Nephron (organoid): ENCODE measurements around the gene STAP2.
A peak's percentile ranks its signal among the peaks of the same experiment; 100 is the strongest.

Experiments
- H3K27ac Mint-ChIP-seq, 3 experiments: 2 replicates each; pipeline ENCODE4 v1.8.0; 2020; ENCODE audit warnings: mixed read lengths in 3 of 3, mild to moderate bottlenecking in 2 of 3, moderate library complexity in 1 of 3
- H3K27me3 Mint-ChIP-seq: 2 replicates; pipeline ENCODE4 v1.8.0; 2021; ENCODE audit warnings: low read depth, mild to moderate bottlenecking, moderate library complexity, mixed read lengths
- H3K36me3 Mint-ChIP-seq: 2 replicates; pipeline ENCODE4 v1.8.0; 2020; ENCODE audit warnings: low read depth, mixed read lengths
- H3K4me1 Mint-ChIP-seq: 2 replicates; pipeline ENCODE4 v1.8.0; 2020; ENCODE audit warnings: mixed read lengths
- H3K4me3 Mint-ChIP-seq, 3 experiments: 2 replicates each; pipeline ENCODE4 v1.8.0; 2020; ENCODE audit warnings: mild to moderate bottlenecking in 3 of 3, mixed read lengths in 3 of 3, moderate library complexity in 2 of 3
- H3K9me3 Mint-ChIP-seq: 2 replicates; pipeline ENCODE4 v1.8.0; 2020; ENCODE audit warnings: mixed read lengths
- TF ChIP-seq, protein P1 (sequence below), 3 experiments: fragments of 200-600 bp; sonication (generic); IDR thresholded peaks; one replicate each; pipeline ENCODE4 v1.5.0; 2021; ENCODE audit warnings: antibody characterized with exemption in 3 of 3; ENCODE audit not compliant: unreplicated experiment in 3 of 3

STAP2 gene

GRCh38 chr19:4378886-4379285 is 40.3 kb upstream of the STAP2 start:
- Mint-ChIP-seq H3K36me3 (peaks cover 4% of the 10 kb centered on the region), H3K27me3 (no peaks in the 10 kb centered on the region), H3K4me1 (peaks cover 47% of the 10 kb centered on the region), H3K27ac (peak overlapping the region; percentile 7 to 69 (median 46)), H3K4me3 (no peak overlapping the region), H3K9me3 (no peaks in the 10 kb centered on the region)
- TF ChIP-seq, protein P1, sequence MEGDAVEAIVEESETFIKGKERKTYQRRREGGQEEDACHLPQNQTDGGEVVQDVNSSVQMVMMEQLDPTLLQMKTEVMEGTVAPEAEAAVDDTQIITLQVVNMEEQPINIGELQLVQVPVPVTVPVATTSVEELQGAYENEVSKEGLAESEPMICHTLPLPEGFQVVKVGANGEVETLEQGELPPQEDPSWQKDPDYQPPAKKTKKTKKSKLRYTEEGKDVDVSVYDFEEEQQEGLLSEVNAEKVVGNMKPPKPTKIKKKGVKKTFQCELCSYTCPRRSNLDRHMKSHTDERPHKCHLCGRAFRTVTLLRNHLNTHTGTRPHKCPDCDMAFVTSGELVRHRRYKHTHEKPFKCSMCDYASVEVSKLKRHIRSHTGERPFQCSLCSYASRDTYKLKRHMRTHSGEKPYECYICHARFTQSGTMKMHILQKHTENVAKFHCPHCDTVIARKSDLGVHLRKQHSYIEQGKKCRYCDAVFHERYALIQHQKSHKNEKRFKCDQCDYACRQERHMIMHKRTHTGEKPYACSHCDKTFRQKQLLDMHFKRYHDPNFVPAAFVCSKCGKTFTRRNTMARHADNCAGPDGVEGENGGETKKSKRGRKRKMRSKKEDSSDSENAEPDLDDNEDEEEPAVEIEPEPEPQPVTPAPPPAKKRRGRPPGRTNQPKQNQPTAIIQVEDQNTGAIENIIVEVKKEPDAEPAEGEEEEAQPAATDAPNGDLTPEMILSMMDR (IDR thresholded peaks at IDR 0.05; ENCODE audit: unreplicated experiment in 3 of 3) = no peak

- no peaks in the 10 kb centered on the region for H3K9me3 Mint-ChIP-seq
- TF ChIP-seq, protein P1 (IDR thresholded peaks at IDR 0.05; ENCODE audit: unreplicated experiment in 3 of 3) = no peak
- peaks cover 55% of the 10 kb centered on the region for H3K4me1 Mint-ChIP-seq
- H3K36me3 Mint-ChIP-seq = no peaks in the 10 kb centered on the region
- peak overlapping the region in 1 of 3 experiments; percentile 92 for H3K27ac Mint-ChIP-seq
- no peak overlapping the region for H3K4me3 Mint-ChIP-seq
- no peaks in the 10 kb centered on the region for H3K27me3 Mint-ChIP-seq
Observed at GRCh38 chr19:4376991-4377781, 38.6 kb upstream of the STAP2 start.

- Mint-ChIP-seq H3K9me3 (no peaks in the 10 kb centered on the region), H3K4me3 (peak overlapping the region in 1 of 3 experiments; percentile 5), H3K27ac (peak overlapping the region; percentile 30 to 92 (median 88)), H3K27me3 (no peaks in the 10 kb centered on the region), H3K4me1 (peaks cover 60% of the 10 kb centered on the region), H3K36me3 (no peaks in the 10 kb centered on the region)
- TF ChIP-seq, protein P1 (IDR thresholded peaks at IDR 0.05; ENCODE audit: unreplicated experiment in 3 of 3) = no peak
Observed at GRCh38 chr19:4376671-4376990, 38.0 kb upstream of the STAP2 start.

- Mint-ChIP-seq H3K27me3 (no peaks in the 10 kb centered on the region), H3K9me3 (no peaks in the 10 kb centered on the region), H3K4me1 (peaks cover 65% of the 10 kb centered on the region), H3K4me3 (peak overlapping the region in 2 of 3 experiments; percentile 37 to 57), H3K36me3 (no peaks in the 10 kb centered on the region), H3K27ac (peak overlapping the region; percentile 88 to 92 (median 91))
- TF ChIP-seq, protein P1 (IDR thresholded peaks at IDR 0.05; ENCODE audit: unreplicated experiment in 3 of 3) = peak in 2 of 3 experiments; percentile 1 to 4
Observed at GRCh38 chr19:4376028-4376670, 37.5 kb upstream of the STAP2 start.

- Mint-ChIP-seq H3K27ac (peak overlapping the region; percentile 88 to 92 (median 91)), H3K4me3 (peak overlapping the region in 2 of 3 experiments; percentile 37 to 57), H3K4me1 (peaks cover 66% of the 10 kb centered on the region), H3K36me3 (no peaks in the 10 kb centered on the region), H3K27me3 (no peaks in the 10 kb centered on the region), H3K9me3 (no peaks in the 10 kb centered on the region)
- TF ChIP-seq, protein P1 (IDR thresholded peaks at IDR 0.05; ENCODE audit: unreplicated experiment in 3 of 3) = peak in 2 of 3 experiments; percentile 34 to 44
Observed at GRCh38 chr19:4375164-4376027, 36.8 kb upstream of the STAP2 start.
